CD4-positive, alpha-beta T cell (primary cell): ENCODE data around the gene FBXW11. TPM values are rescaled to one million over a fixed set of nuclear protein-coding genes. Genes with fewer than 3 reads are reported as not detected.

ENCODE experiments used
- ATAC-seq: fragments of 200-7000 bp; cut with Tn5 transposase; one replicate; pipeline ENCODE4 v1.10.0; 2022; ENCODE audit warnings: mild to moderate bottlenecking; ENCODE audit not compliant: poor library complexity
- CTCF ChIA-PET: fragments of 350-600 bp; sonication (Branson Sonifier 250); formaldehyde crosslinking; loops from one replicate; lab custom pipeline; 2021; ENCODE audit warnings: antibody characterized with exemption, inconsistent platforms; lab: Charles Lee
- POLR2A ChIA-PET: fragments of 350-600 bp; sonication (Branson Sonifier 250); formaldehyde crosslinking; loops from one replicate; lab custom pipeline; 2021; ENCODE audit warnings: antibody characterized with exemption, inconsistent platforms; lab: Charles Lee
- DNase-seq, 14 experiments: peaks; one replicate each; pipeline ENCODE4 v3.0.0-alpha.2; 2013 to 2020; ENCODE audit warnings: mixed read lengths in 2 of 14
- H3K27ac ChIP-seq, 2 donors: one replicate each; pipeline versions ENCODE4 v1.5.1 to v1.7.0; 2013; ENCODE audit warnings: low read length in 2 of 2, low read depth in 1 of 2, mild to moderate bottlenecking in 1 of 2
- H3K27me3 ChIP-seq, 2 experiments: 1 replicate in 1 of 2; 2 replicates in 1 of 2; pipeline versions ENCODE4 v1.6.1 to v1.7.0; 2013; ENCODE audit warnings: low read length in 2 of 2, control low read depth in 1 of 2, mild to moderate bottlenecking in 1 of 2, moderate library complexity in 1 of 2; ENCODE audit not compliant: insufficient read depth in 2 of 2, control insufficient read depth in 1 of 2
- H3K36me3 ChIP-seq: one replicate; pipeline ENCODE4 v1.6.1; 2013; ENCODE audit warnings: low read length, control low read depth; ENCODE audit not compliant: insufficient read depth
- H3K4me1 ChIP-seq: one replicate; pipeline ENCODE4 v1.6.1; 2013; ENCODE audit warnings: low read length, control low read depth; ENCODE audit not compliant: insufficient read depth
- H3K4me3 ChIP-seq: one replicate; pipeline ENCODE4 v1.5.1; 2013; ENCODE audit warnings: mild to moderate bottlenecking, low read length, moderate library complexity
- H3K9me3 ChIP-seq, 2 experiments: 1 replicate in 1 of 2; 2 replicates in 1 of 2; pipeline versions ENCODE4 v1.6.1 to v1.7.0; 2013; ENCODE audit warnings: low read length in 2 of 2, mild to moderate bottlenecking in 2 of 2, control low read depth in 1 of 2, moderate library complexity in 1 of 2; ENCODE audit not compliant: control insufficient read depth in 1 of 2, insufficient read depth in 1 of 2
- H3K27ac Mint-ChIP-seq: one replicate; pipeline ENCODE4 v1.8.0; 2020; ENCODE audit warnings: mixed read lengths
- H3K27me3 Mint-ChIP-seq: one replicate; pipeline ENCODE4 v1.8.0; 2021; ENCODE audit warnings: mixed read lengths
- H3K36me3 Mint-ChIP-seq: one replicate; pipeline ENCODE4 v1.8.0; 2021; ENCODE audit warnings: low read depth, mixed read lengths
- H3K4me1 Mint-ChIP-seq: one replicate; pipeline ENCODE4 v1.8.0; 2021; ENCODE audit warnings: low read depth, mixed read lengths
- H3K4me3 Mint-ChIP-seq: one replicate; pipeline ENCODE4 v1.8.0; 2020; ENCODE audit warnings: mild to moderate bottlenecking, mixed read lengths
- H3K9me3 Mint-ChIP-seq: one replicate; pipeline ENCODE4 v1.8.0; 2020; ENCODE audit warnings: mixed read lengths
- CTCF ChIP-seq: fragments of 200-600 bp; IDR thresholded peaks from one replicate; pipeline ENCODE4 v1.8.0; 2022; ENCODE audit warnings: antibody characterized with exemption, mild to moderate bottlenecking
- intact Hi-C, 2 experiments: fragments of 100-400 bp; cut with DNase I in 1 of 2; cut with micrococcal nuclease in 1 of 2; formaldehyde crosslinking; loops; one replicate each; pipeline versions ENCODE4 v1.15.1 to v1.9.0; 2023 to 2025; cut with DNase I, micrococcal nuclease
- total RNA-seq, 174 experiments: library from RNA in 2 of 174; stranded (reverse) in 2 of 174; gene quantifications; one replicate each; pipeline ENCODE4 v1.2.3 and lab custom pipeline; 2021 to 2026

FBXW11 gene
- total RNA-seq, 2 experiments from 2014 or later: 20.9 to 24.0 TPM

DNA sequence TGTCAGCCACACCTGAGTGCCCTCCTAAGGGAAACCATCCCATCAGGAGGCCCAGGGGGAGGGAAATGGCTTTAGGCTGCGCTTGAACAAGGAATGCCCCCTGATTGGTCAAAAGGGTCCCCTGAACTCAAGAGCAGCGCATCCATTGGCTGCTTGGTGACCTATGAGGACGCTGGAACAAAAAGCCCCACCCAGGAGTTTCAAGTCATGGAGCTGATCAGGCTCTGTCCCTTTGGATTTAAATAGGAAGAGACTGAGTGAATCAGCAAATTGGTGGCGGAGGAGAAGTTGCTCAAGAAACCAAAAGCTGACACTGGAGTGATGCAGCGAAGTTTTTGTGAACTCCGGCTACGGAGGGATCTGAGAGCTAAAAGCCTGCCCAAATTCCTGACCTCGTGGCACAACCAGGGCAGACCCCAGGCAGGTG, 154.2 kb downstream of the FBXW11 start:
- no peaks in the 10 kb centered on the region for H3K9me3 ChIP-seq
- H3K36me3 Mint-ChIP-seq: no peaks in the 10 kb centered on the region
- DNase-seq (peak in 1 of 14 experiments; percentile 11), ATAC-seq (no peak)
- H3K27ac Mint-ChIP-seq: no peak overlapping the region
- no peaks in the 10 kb centered on the region for H3K27me3 ChIP-seq
- no peak for TF ChIP-seq CTCF
- no peak overlapping the region for H3K4me3 ChIP-seq
- no peaks in the 10 kb centered on the region for H3K9me3 Mint-ChIP-seq
- no peak overlapping the region for H3K27ac ChIP-seq
- H3K4me1 Mint-ChIP-seq: peaks cover 16% of the 10 kb centered on the region
- no peak overlapping the region for H3K4me3 Mint-ChIP-seq
- peaks cover 5% of the 10 kb centered on the region for H3K4me1 ChIP-seq
- H3K27me3 Mint-ChIP-seq: no peaks in the 10 kb centered on the region
- ChIA-PET CTCF (no interaction called here), POLR2A (no interaction called here)
- no peaks in the 10 kb centered on the region for H3K36me3 ChIP-seq
- intact Hi-C loops: no loop called here

GRCh38 chr5:171851251-171851650, 155.2 kb downstream of the FBXW11 start:
- Histone ChIP-seq H3K27me3 (no peaks in the 10 kb centered on the region), H3K9me3 (no peaks in the 10 kb centered on the region), H3K4me3 (no peak overlapping the region), H3K36me3 (no peaks in the 10 kb centered on the region), H3K4me1 (peaks cover 5% of the 10 kb centered on the region), H3K27ac (no peak overlapping the region)
- intact Hi-C loops: no loop called here
- Mint-ChIP-seq H3K36me3 (no peaks in the 10 kb centered on the region), H3K4me1 (peaks cover 12% of the 10 kb centered on the region), H3K9me3 (no peaks in the 10 kb centered on the region), H3K27ac (no peak overlapping the region), H3K27me3 (no peaks in the 10 kb centered on the region), H3K4me3 (no peak overlapping the region)
- no peak for TF ChIP-seq CTCF
- ChIA-PET POLR2A (no interaction called here), CTCF (no interaction called here)
- DNase-seq (no peak), ATAC-seq (no peak)

DNA sequence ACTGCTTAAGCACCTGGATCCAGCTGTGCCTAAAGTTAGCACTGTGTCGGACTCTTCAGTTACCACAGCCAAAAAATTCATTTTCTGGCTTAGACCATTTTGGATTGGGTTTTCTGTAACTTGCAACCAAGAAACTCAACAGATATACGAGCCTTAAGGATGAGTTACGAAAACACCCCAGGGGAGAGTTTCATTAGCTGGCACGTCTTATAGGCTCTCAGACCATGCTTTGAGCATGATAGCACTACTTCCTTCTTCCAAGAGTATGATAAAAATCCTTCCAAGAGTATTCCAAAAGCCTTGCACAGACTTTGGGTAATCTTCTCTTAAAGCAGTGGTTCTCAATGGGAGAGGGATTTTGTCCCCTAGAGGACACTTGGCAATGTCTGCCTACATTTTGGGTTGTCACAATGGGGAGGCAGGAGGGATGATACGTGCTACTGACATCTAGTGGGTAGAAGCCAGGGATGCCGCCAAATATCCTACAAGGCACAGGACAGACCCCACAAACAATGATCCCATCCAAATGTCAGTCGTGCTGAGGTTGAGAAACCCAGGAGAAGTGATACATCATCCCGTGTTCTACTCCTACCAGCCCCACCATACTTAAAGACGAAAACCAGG, 156.0 kb downstream of the FBXW11 start:
- no peaks in the 10 kb centered on the region for H3K36me3 Mint-ChIP-seq

More for the DNA sequence above, 156.0 kb downstream of the FBXW11 start:
- H3K4me1 ChIP-seq: no peaks in the 10 kb centered on the region
- CTCF ChIA-PET: no interaction called here
- Mint-ChIP-seq H3K4me3 (no peak overlapping the region), H3K27me3 (no peaks in the 10 kb centered on the region), H3K27ac (no peak overlapping the region), H3K9me3 (no peaks in the 10 kb centered on the region), H3K4me1 (peaks cover 4% of the 10 kb centered on the region)
- no peaks in the 10 kb centered on the region for H3K27me3 ChIP-seq
- intact Hi-C loops: no loop called here
- DNase-seq: no peak
- H3K27ac ChIP-seq: no peak overlapping the region
- H3K4me3 ChIP-seq: no peak overlapping the region
- no peak for TF ChIP-seq CTCF
- H3K36me3 ChIP-seq: no peaks in the 10 kb centered on the region
- H3K9me3 ChIP-seq: no peaks in the 10 kb centered on the region
- POLR2A ChIA-PET: no interaction called here
- ATAC-seq: no peak
